ENCODE results near the gene AHDC1. TPM values are rescaled to one million over a fixed set of nuclear protein-coding genes. Genes with fewer than 3 reads are reported as not detected.

Gene AHDC1
- polyA plus RNA-seq, 3 donors: 0.16 to 3.3 (median 0.30) TPM

DNA sequence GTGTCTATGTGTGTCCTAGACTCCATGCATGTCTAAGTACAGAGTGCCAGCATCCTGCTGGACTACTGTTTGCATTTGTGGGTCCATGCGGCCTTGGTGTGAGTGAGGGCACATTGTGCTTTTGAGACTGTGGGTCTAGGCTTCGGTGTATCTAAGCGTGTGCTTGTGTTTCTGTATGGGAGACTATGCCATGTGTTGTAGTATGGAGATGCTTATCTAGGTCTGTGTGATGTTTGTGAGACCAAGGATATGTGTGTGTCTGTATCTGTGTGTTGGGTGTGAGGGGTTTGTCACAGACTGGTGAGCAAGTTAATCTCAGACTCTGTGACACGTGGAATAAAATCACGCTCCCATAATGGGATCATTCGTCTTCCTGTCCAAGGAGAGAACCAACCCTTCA, 14.5 kb downstream of the AHDC1 start:
- Mint-ChIP-seq H3K27ac (no peak overlapping the region), H3K4me3 (no peak overlapping the region), H3K9me3 (no peaks in the 10 kb centered on the region), H3K27me3 (ENCODE audit: low read depth in 3 of 3) (no peaks in the 10 kb centered on the region), H3K4me1 (peaks cover 2% of the 10 kb centered on the region), H3K36me3 (no peaks in the 10 kb centered on the region)
- no peaks in the 10 kb centered on the region for H3K9me3 ChIP-seq (replicated peaks in 1 of 2; ENCODE audit: control insufficient read depth in 1 of 2, insufficient read depth in 1 of 2, low read length in 2 of 2)
- peaks cover 8% of the 10 kb centered on the region for H4K20me1 ChIP-seq (ENCODE audit: insufficient read depth, low read length)
- intact Hi-C loops (cut with micrococcal nuclease): no loop called here
- no peak overlapping the region for H3K4me3 ChIP-seq (replicated peaks in 1 of 3; ENCODE audit: low read depth in 2 of 3, low read length in 3 of 3)
- TF ChIP-seq, protein P1, sequence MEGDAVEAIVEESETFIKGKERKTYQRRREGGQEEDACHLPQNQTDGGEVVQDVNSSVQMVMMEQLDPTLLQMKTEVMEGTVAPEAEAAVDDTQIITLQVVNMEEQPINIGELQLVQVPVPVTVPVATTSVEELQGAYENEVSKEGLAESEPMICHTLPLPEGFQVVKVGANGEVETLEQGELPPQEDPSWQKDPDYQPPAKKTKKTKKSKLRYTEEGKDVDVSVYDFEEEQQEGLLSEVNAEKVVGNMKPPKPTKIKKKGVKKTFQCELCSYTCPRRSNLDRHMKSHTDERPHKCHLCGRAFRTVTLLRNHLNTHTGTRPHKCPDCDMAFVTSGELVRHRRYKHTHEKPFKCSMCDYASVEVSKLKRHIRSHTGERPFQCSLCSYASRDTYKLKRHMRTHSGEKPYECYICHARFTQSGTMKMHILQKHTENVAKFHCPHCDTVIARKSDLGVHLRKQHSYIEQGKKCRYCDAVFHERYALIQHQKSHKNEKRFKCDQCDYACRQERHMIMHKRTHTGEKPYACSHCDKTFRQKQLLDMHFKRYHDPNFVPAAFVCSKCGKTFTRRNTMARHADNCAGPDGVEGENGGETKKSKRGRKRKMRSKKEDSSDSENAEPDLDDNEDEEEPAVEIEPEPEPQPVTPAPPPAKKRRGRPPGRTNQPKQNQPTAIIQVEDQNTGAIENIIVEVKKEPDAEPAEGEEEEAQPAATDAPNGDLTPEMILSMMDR (IDR thresholded peaks at IDR 0.05): no peak
- peaks cover 0 to 6% of the 10 kb centered on the region in 2 donors for H3K4me1 ChIP-seq (ENCODE audit: control insufficient read depth in 1 of 2, insufficient read depth in 2 of 2, low read length in 2 of 2)
- H3K4me2 ChIP-seq (replicated peaks; ENCODE audit: extremely low read depth, low read length, poor library complexity, severe bottlenecking): no peak overlapping the region
- no peaks in the 10 kb centered on the region for H3K36me3 ChIP-seq (replicated peaks in 1 of 2; ENCODE audit: control insufficient read depth in 1 of 2, insufficient read depth in 2 of 2, low read length in 2 of 2)
- WGBS (ENCODE audit: insufficient coverage): 97% methylated on average over 6 of the region's 6 CpGs
- H3K9ac ChIP-seq (ENCODE audit: insufficient read depth, low read length, poor library complexity, severe bottlenecking): no peak overlapping the region
- H3K79me2 ChIP-seq (ENCODE audit: insufficient read depth, low read length): no peaks in the 10 kb centered on the region
- no peak overlapping the region for H2AFZ ChIP-seq (ENCODE audit: insufficient read depth, low read depth, low read length, poor library complexity, severe bottlenecking)
- DNase-seq: no peak
- no peak overlapping the region for H3K27ac ChIP-seq (ENCODE audit: low read depth in 1 of 2, low read length in 2 of 2)
- no peaks in the 10 kb centered on the region for H3K27me3 ChIP-seq (ENCODE audit: control insufficient read depth in 2 of 2, insufficient read depth in 2 of 2, low read length in 2 of 2)

DNA sequence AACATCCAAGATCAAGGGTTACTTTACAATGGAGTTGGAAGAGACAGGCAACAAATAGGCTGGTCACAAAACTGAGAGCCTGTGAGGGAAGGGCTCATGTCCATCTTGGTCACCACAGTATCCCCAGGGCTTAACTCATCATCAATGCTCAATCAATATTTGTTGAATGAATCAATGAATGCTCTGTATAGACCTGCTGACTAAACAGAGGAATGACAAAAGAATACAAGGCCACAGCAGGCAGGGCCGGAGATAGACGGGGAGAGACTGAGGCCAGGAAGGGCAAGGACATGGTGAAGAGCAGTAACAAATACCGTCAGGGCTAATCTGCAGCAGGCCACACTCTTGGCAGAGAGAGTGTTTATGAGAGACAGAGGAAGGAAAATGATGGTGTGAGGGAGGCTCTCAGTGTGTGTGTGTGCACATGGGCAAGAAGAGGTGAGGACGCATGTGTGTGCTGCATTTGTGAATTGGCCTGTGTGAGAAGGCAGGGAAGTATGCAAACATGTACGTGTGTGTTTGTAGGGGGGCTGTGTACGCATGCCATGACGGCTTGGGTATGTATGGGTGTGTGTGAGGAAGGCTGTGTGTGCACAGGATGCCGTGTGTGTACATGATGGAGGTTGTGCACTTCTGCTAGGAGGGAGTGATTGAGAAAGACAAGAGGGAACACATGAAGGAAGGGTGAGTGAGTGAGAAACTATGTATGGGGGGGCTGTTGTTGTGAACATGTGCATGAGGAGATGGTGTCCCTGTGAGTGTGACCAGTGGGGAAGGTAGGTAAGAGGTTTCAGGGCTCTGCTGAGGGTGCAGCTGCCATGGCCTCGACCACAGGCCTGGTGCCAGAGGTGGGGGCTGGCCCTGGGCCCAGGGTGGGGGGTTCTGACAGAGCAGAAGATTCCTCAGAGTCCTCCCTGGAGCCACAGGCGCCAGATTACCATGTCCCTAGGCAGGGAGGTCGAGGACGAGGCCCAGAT, 15.4 kb downstream of the AHDC1 start:
- Histone ChIP-seq H3K9me3 (replicated peaks in 1 of 2; ENCODE audit: control insufficient read depth in 1 of 2, insufficient read depth in 1 of 2, low read length in 2 of 2) (no peaks in the 10 kb centered on the region), H3K4me3 (replicated peaks in 1 of 3; ENCODE audit: low read depth in 2 of 3, low read length in 3 of 3) (no peak overlapping the region), H4K20me1 (ENCODE audit: insufficient read depth, low read length) (peaks cover 5% of the 10 kb centered on the region), H3K27ac (ENCODE audit: low read depth in 1 of 2, low read length in 2 of 2) (no peak overlapping the region), H3K36me3 (replicated peaks in 1 of 2; ENCODE audit: control insufficient read depth in 1 of 2, insufficient read depth in 2 of 2, low read length in 2 of 2) (no peaks in the 10 kb centered on the region), H3K27me3 (ENCODE audit: control insufficient read depth in 2 of 2, insufficient read depth in 2 of 2, low read length in 2 of 2) (no peaks in the 10 kb centered on the region), H3K9ac (ENCODE audit: insufficient read depth, low read length, poor library complexity, severe bottlenecking) (no peak overlapping the region), H3K4me2 (replicated peaks; ENCODE audit: extremely low read depth, low read length, poor library complexity, severe bottlenecking) (no peak overlapping the region), H3K4me1 (ENCODE audit: control insufficient read depth in 1 of 2, insufficient read depth in 2 of 2, low read length in 2 of 2) (peaks cover 0 to 6% of the 10 kb centered on the region in 2 donors), H3K79me2 (ENCODE audit: insufficient read depth, low read length) (no peaks in the 10 kb centered on the region), H2AFZ (ENCODE audit: insufficient read depth, low read depth, low read length, poor library complexity, severe bottlenecking) (no peak overlapping the region)
- Mint-ChIP-seq H3K36me3 (no peaks in the 10 kb centered on the region), H3K27ac (no peak overlapping the region), H3K9me3 (no peaks in the 10 kb centered on the region), H3K27me3 (ENCODE audit: low read depth in 3 of 3) (no peaks in the 10 kb centered on the region), H3K4me1 (peaks cover 2% of the 10 kb centered on the region), H3K4me3 (no peak overlapping the region)
- WGBS (ENCODE audit: insufficient coverage): 81% methylated on average over 12 of the region's 12 CpGs
- intact Hi-C loops (cut with micrococcal nuclease): no loop called here
- DNase-seq: no peak
- TF ChIP-seq, protein P1 (IDR thresholded peaks at IDR 0.05): no peak

All from CD14-positive monocyte (primary cell).